AG04449 (cell line): ENCODE measurements around the gene METTL21A.

Experiments
- CTCF ChIA-PET: fragments of 350-600 bp; formaldehyde crosslinking; extraction: SDS; loops from one replicate; lab custom pipeline; 2021; ENCODE audit warnings: antibody characterized with exemption; lab: Yijun Ruan, JAX
- POLR2A ChIA-PET: fragments of 400-600, 350-600 bp; formaldehyde crosslinking; extraction: SDS; loops from one replicate; lab custom pipeline; 2020; ENCODE audit warnings: antibody characterized with exemption, inconsistent platforms; lab: Yijun Ruan, JAX
- DNase-seq: peaks from one replicate; pipeline ENCODE4 v3.0.0-alpha.2; 2010; ENCODE audit warnings: low read depth, low spot score
- H3K4me3 ChIP-seq: 2 replicates; pipeline ENCODE4 v1.5.1; 2011; ENCODE audit warnings: low read depth, mild to moderate bottlenecking, control low read depth, low read length
- TF ChIP-seq, protein P1 (sequence below): IDR thresholded peaks from one replicate; pipeline ENCODE4 v1.5.1; 2011; ENCODE audit warnings: mild to moderate bottlenecking, moderate library complexity, low read length, control low read depth, inconsistent platforms; ENCODE audit not compliant: insufficient read depth; ENCODE audit errors: missing control alignments

METTL21A gene

DNA sequence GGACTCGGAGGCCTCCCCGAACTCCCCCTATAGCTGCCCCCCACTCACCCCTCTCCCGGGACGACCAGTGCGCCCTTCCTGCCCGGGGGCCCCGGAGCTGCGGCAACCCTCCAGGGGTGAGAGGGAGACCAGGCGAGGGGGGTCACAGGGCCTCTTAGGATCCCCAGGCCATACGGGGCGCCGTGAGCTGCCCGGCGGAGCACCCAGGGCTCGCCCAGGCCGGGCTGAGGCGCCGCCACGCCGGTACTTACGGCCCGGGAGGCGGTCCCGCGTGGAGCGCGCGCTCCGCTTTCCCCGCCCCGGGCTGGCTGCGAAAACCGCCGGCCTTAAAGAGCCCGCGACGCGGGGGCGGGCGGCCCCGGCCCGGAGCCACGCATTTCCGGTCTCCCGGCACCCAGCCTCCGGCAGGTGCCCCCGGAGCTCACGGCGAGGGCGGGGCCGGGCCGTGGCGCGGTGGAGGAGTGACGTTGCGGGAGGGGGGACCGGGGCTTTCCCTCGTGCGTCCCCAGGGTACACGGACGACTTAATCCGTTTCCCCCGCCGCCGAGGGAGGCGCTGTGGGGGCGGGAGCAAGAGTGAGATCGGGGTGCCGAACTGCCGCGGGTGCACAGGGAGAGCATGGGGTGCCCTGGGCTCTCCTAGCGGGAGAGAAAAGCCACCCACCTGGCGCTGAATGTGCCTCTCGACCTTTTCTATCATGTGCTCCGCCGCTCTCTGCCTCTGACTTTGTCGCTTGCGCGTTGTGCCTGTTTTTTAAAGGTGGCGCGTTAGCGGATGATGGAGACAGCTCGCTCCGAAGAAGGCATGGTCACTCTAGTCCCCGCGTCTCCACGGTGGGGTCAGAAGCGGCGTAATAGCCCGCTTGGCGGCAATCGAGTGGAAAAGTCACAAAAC lies at the start of gene METTL21A:
Gene METTL21A, minus strand, starts transcription at position 381 of the 894 bp plus-strand sequence. CDS start 1,019 bp downstream, outside the sequence.
- DNase-seq, result no peak
- TF ChIP-seq, protein P1, sequence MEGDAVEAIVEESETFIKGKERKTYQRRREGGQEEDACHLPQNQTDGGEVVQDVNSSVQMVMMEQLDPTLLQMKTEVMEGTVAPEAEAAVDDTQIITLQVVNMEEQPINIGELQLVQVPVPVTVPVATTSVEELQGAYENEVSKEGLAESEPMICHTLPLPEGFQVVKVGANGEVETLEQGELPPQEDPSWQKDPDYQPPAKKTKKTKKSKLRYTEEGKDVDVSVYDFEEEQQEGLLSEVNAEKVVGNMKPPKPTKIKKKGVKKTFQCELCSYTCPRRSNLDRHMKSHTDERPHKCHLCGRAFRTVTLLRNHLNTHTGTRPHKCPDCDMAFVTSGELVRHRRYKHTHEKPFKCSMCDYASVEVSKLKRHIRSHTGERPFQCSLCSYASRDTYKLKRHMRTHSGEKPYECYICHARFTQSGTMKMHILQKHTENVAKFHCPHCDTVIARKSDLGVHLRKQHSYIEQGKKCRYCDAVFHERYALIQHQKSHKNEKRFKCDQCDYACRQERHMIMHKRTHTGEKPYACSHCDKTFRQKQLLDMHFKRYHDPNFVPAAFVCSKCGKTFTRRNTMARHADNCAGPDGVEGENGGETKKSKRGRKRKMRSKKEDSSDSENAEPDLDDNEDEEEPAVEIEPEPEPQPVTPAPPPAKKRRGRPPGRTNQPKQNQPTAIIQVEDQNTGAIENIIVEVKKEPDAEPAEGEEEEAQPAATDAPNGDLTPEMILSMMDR, result peak; percentile 68
- POLR2A ChIA-PET, result interaction anchor here (0.9 to 2.6 kb wide), 9 partner anchors 8 to 641 kb away, joined by 3 to 14 read pairs (median 4); partner anchors contain the start of genes CCNYL1, CREB1 and PIKFYVE
- CTCF ChIA-PET, result interaction anchor here (1.0 to 3.3 kb wide), 14 partner anchors 8 to 444 kb away, joined by 3 to 20 read pairs (median 6); partner anchors contain the start of gene CCNYL1
- H3K4me3 ChIP-seq, result peak within 1 kb of the TSS; percentile 74

DNA sequence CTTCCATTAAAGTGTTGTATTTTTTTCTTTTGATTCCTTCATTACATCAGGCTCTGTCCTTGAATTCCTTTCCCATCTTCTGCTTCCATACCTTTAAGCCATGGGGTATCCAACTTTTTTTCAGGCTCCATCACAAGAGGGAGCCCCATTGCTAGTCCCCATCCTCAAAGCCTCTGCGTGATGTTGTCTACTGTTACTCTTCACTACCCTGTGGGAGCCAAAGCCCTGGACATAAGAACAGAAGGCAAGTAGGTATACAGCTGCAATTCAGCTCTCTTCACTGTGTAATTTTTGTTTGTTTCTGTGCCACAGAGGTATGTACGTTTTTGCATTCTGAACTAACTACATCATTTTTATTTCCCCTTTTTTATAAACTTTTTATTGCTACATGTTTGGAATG lies 49.6 kb upstream of the METTL21A start:
- no peak for DNase-seq
- H3K4me3 ChIP-seq, result no peak overlapping the region
- ChIA-PET POLR2A (no interaction called here), CTCF (interaction anchor here (1.2 kb wide), 1 partner anchor 14 kb away, joined by 3 read pairs; no protein-coding TSS in a partner anchor)
- TF ChIP-seq, protein P1, result no peak

DNA sequence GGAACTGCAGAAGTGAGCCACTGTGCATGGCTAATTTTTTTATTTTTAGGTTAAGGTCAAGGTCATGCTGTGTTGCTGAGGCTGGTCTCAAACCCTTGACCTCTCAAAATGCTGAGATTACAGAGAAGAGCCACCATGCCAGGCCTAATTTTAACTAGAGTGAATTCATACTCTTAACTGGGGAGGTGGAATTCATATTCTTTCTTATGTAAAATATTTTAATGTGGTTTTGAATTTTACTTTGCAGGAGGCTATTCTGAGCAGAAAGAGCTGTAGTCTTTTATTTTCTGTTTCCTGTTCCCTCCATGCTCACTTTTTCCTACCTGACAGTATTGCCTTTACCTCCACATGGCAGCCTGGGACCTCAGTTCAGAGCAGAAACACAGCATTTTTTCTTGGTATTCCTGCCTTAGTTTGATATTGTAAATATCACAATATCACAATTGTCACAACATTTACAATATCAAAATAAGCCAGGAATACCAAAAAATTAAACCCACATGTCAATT lies 49.1 kb upstream of the METTL21A start:
- CTCF ChIA-PET, result no interaction called here
- POLR2A ChIA-PET, result no interaction called here
- no peak overlapping the region for H3K4me3 ChIP-seq
- DNase-seq, result no peak
- TF ChIP-seq, protein P1, result no peak

DNA sequence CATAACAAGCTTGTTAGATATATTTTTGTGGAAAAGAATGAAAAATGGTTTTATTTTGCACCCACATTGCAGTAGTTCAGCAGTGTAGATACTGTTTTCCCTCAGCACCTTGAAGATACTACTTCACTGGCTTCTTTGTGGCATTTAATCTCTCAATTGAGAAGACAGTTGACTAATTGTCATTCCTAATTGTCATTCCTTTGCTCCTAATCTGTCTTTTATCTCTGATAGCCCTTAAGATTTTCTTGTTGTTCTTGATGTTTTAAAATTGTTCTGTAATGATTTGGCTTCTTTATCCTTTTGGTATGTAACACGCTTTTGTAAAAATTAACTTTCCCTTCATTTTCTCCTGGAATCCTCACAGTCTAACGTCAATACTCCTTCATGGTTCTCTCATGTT lies 48.2 kb upstream of the METTL21A start:
- TF ChIP-seq, protein P1, result no peak
- no peak for DNase-seq
- ChIA-PET CTCF (no interaction called here), POLR2A (no interaction called here)
- no peak overlapping the region for H3K4me3 ChIP-seq

DNA sequence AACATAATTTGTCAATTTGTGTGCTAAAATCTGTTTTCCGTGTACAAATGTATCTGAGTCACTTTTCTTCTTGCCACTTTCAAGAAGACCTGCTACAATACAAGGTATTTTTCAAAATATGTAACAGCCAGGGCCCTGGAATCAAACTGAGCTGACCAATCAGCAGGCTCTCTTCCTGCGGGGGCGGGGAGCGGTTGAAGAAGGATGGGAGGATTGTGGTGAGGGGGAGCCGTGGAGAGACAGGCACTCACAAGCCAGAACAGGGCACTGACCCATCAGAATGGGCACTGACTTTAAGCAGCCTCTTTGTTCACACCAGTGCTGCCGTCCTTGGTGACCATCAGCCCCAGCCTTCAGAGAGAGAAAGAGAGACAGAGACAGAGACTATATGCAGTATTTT lies 45.7 kb upstream of the METTL21A start:
- DNase-seq, result no peak
- TF ChIP-seq, protein P1, result no peak
- H3K4me3 ChIP-seq, result no peak overlapping the region
- CTCF ChIA-PET, result no interaction called here
- POLR2A ChIA-PET, result no interaction called here
